Stomach (tissue), 9 donors: Measurements from ENCODE around the gene AKR1C2. TPM values are rescaled to one million over a fixed set of nuclear protein-coding genes. Genes with fewer than 3 reads are reported as not detected.
"Not testable (repeated sequence)": the region's sequence is repeated elsewhere in the genome, so short reads cannot be mapped to it uniquely, and the experiment has no call there.

ENCODE experiments used
- DNase-seq, 2 donors: peaks; one replicate each; pipeline versions ENCODE4 v3.0.0 to v3.0.0-alpha.2; 2013 to 2019
- H3K27ac ChIP-seq, 5 donors: fragments of 200-600 bp in 4 of 5; sonication (generic) in 4 of 5; one replicate each; pipeline ENCODE4 v1.5.1; 2013 to 2019; ENCODE audit warnings: mild to moderate bottlenecking in 1 of 5, moderate library complexity in 1 of 5
- H3K27me3 ChIP-seq, 3 donors: fragments of 200-600 bp; sonication (generic); one replicate each; pipeline ENCODE4 v1.5.1; 2017 to 2019; ENCODE audit warnings: mixed run types in 1 of 3
- H3K36me3 ChIP-seq, 4 donors: fragments of 200-600 bp; sonication (generic); 1 replicate in 3 of 4; 2 replicates in 1 of 4; pipeline ENCODE4 v1.5.1; 2016 to 2019
- H3K4me1 ChIP-seq, 4 donors: fragments of 200-600 bp; sonication (generic); one replicate each; pipeline ENCODE4 v1.5.1; 2016 to 2019
- H3K4me3 ChIP-seq, 4 donors: fragments of 200-600 bp; sonication (generic) in 3 of 4; one replicate each; pipeline ENCODE4 v1.5.1; 2016 to 2019; ENCODE audit warnings: mild to moderate bottlenecking in 1 of 4
- H3K9me3 ChIP-seq, 4 donors: fragments of 200-600 bp; sonication (generic); one replicate each; pipeline ENCODE4 v1.5.1; 2016 to 2019
- EP300 ChIP-seq: sonication (generic); formaldehyde crosslinking; IDR thresholded peaks from one replicate; pipeline ENCODE4 v1.6.1; 2017; ENCODE audit warnings: antibody characterized with exemption
- POLR2A ChIP-seq, 4 donors: fragments of 450-650 bp; IDR thresholded peaks; one replicate each; pipeline ENCODE4 v1.6.1; 2016; ENCODE audit warnings: antibody characterized with exemption in 4 of 4, control low read depth in 2 of 4, mild to moderate bottlenecking in 1 of 4, moderate library complexity in 1 of 4
- POLR2AphosphoS5 ChIP-seq, 3 donors: sonication (generic); formaldehyde crosslinking; IDR thresholded peaks; one replicate each; pipeline ENCODE4 v1.6.1; 2016; ENCODE audit warnings: antibody characterized with exemption in 3 of 3
- WGBS, 5 donors: extraction: QIAGEN DNeasy Blood & Tissue Kit in 3 of 5; methylation state at CpG; one replicate each; pipeline versions ENCODE4 v1.1.5 to v1.1.7; 2013 to 2018; 5-methylcytosine and 5-hydroxymethylcytosine counted together
- intact Hi-C: fragments of 100-400 bp; cut with DNase I; formaldehyde crosslinking; loops from one replicate; pipeline ENCODE4 v1.15.1; 2023; ENCODE audit warnings: low total_unique reads
- polyA plus RNA-seq, 3 donors: library from polyadenylated mRNA; stranded (reverse); fragments of 200-250 nt; gene quantifications; one replicate each; pipeline ENCODE4 v1.2.3, GENCODE V29; 2013
- total RNA-seq, 5 donors: library from RNA; depleted of rRNA; stranded (reverse); fragments of >200 nt; gene quantifications; one replicate each; pipeline versions ENCODE4 v1.1.0 to v1.2.3, GENCODE V29; 2014 to 2016
- TF ChIP-seq, protein P1 (sequence below), 7 experiments: fragments of 450-650 bp in 4 of 7; fragments of 200-600 bp in 3 of 7; sonication (generic) in 3 of 7; IDR thresholded peaks; one replicate each; pipeline ENCODE4 v1.5.1; 2016 to 2019; ENCODE audit warnings: antibody characterized with exemption in 7 of 7, control low read depth in 2 of 7, mild to moderate bottlenecking in 1 of 7
- donor health status: healthy with polysubstance abuse.
- donor health status: Bipolar disorder and iron deficiency.
- donor health status: healthy.

The AKR1C2 gene
- total and polyA plus RNA-seq, 8 donors, result 30.4 to 507 (median 63.1) TPM

DNA sequence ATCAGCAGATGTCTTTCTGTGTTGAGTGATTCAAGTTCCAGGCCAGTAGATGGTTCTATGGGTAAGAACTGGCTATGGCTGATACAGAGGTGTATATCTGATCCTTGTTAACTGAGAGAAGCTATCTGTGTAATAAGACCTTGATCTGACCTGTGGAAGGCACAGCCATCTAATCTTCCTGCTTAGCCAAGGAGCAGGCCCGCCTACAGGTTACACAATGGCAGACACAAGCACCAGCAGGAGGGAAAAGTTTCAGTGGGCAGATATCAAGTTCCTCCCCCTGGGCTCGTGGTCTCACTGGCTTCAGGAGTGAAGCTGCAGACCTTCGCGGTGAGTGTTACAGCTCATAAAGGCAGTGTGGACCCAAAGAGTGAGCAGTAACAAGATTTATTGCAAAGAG is 27.9 kb upstream of the AKR1C2 start:
- DNase-seq, H3K27me3 ChIP-seq, H3K4me1 ChIP-seq, H3K36me3 ChIP-seq, H3K4me3 ChIP-seq, intact Hi-C loops: not testable (repeated sequence)
- Histone ChIP-seq H3K27ac (peak overlapping the region in 1 of 5 donors; percentile 33), H3K9me3 (peaks cover 0 to 41% (median 24%) of the 10 kb centered on the region in 4 donors)
- TF ChIP-seq POLR2AphosphoS5 (IDR thresholded peaks at IDR 0.05), result peak in 1 of 3 donors; percentile 3
- WGBS, 5 donors, result 71 to 88% (median 87%) methylated on average over 4 of the region's 4 CpGs

DNA sequence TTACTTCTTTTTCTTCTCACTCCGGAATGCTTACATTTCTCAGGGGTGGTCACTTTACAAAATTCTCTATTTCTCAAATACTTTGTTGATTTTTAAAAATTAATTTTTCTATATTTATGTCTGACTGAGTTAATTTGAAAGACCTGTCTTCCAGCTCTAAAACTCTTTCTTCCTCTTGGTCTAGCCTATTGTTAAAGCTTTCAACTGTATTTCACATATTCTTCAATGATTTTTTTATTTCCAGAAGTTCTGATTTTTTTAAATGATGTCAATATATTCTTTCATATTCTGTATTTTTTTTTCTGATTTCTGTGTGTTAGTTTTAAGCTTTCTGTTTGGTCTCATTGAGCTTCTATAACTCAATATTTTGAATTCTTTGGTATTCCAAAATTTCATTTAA is 27.3 kb upstream of the AKR1C2 start:
- no peak overlapping the region for H3K4me3 ChIP-seq
- intact Hi-C loops, result no loop called here
- TF ChIP-seq, protein P1, sequence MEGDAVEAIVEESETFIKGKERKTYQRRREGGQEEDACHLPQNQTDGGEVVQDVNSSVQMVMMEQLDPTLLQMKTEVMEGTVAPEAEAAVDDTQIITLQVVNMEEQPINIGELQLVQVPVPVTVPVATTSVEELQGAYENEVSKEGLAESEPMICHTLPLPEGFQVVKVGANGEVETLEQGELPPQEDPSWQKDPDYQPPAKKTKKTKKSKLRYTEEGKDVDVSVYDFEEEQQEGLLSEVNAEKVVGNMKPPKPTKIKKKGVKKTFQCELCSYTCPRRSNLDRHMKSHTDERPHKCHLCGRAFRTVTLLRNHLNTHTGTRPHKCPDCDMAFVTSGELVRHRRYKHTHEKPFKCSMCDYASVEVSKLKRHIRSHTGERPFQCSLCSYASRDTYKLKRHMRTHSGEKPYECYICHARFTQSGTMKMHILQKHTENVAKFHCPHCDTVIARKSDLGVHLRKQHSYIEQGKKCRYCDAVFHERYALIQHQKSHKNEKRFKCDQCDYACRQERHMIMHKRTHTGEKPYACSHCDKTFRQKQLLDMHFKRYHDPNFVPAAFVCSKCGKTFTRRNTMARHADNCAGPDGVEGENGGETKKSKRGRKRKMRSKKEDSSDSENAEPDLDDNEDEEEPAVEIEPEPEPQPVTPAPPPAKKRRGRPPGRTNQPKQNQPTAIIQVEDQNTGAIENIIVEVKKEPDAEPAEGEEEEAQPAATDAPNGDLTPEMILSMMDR (IDR thresholded peaks at IDR 0.05), result no peak
- no peak for TF ChIP-seq POLR2AphosphoS5 (IDR thresholded peaks at IDR 0.05)
- TF ChIP-seq POLR2A (IDR thresholded peaks at IDR 0.05), result no peak
- TF ChIP-seq EP300, result no peak
- DNase-seq, result no peak
- H3K27ac ChIP-seq, result no peak overlapping the region
- 89 to 100% (median 92%) methylated on average over 1 of the region's 1 CpG for WGBS, 5 donors
- H3K27me3 ChIP-seq, result no peaks in the 10 kb centered on the region
- H3K36me3 ChIP-seq, result no peaks in the 10 kb centered on the region
- H3K4me1 ChIP-seq, result peaks cover 0 to 4% (median under 1%) of the 10 kb centered on the region in 4 donors
- peaks cover 0 to 41% (median 24%) of the 10 kb centered on the region in 4 donors for H3K9me3 ChIP-seq

DNA sequence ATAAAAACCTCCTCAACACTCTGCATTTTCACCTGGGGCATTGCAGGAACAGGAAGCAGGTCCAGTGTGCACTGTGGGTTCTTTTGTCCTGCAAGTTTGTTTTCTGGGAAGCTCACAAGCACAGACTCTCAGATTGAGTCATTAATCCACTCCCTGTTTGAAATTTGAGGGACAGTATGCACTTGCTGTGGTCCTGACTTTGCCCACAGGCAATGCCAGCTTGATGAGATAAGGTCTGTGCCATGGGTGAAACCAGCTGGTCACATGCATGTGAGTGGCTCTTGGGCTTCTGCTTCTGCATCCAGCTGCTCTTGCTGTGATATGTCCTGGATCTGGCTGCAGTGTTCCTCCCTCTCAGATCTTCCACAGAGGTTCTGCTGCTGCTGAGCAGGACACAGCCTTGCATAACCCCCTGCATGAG is 21.8 kb upstream of the AKR1C2 start:
- intact Hi-C loops, H3K9me3 ChIP-seq, H3K4me1 ChIP-seq, H3K27me3 ChIP-seq, H3K4me3 ChIP-seq, H3K36me3 ChIP-seq: not testable (repeated sequence)
- peak overlapping the region; percentile 55 to 81 (median 77) for H3K27ac ChIP-seq
- peak in 1 of 2 donors; percentile 58 for DNase-seq
- TF ChIP-seq POLR2AphosphoS5 (IDR thresholded peaks at IDR 0.05), result peak in 2 of 3 donors; percentile 17 to 58

DNA sequence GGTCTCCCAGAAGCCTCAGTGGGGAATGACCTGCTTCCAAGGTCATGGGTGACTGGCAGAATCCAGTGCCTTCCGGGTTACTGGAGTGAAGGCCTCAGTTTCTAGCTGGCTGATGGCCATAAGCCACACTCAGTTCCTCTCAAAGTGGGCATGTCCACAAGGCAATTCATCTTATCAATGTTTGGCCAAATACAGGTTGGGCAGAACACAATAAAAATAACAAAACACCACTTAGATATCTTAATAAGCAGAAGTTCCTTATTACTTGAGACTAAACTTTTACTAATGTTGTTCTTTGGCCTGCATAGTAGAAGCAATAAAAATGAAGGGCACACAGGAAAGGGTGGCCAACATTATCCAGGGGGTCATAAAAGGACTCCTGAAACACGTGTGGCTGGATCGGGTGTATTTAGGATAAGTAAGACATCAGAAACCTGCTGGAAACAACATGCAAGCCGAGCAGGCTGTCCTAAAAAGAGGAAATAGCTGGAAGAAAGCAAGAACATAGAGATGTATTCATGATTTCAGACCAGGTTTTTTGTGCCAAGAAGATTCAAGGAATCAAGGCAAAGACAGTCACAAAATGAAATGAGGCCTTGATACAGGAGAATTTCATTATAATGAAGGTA is 19.6 kb upstream of the AKR1C2 start:
- intact Hi-C loops, result no loop called here
- Histone ChIP-seq H3K27me3 (no peaks in the 10 kb centered on the region), H3K9me3 (no peaks in the 10 kb centered on the region), H3K4me3 (no peak overlapping the region), H3K27ac (peak overlapping the region in 3 of 5 donors; percentile 48 to 80 (median 77)), H3K4me1 (peaks cover 2 to 27% (median 16%) of the 10 kb centered on the region in 4 donors), H3K36me3 (no peaks in the 10 kb centered on the region)
- TF ChIP-seq EP300 (no peak), POLR2A (IDR thresholded peaks at IDR 0.05) (no peak), POLR2AphosphoS5 (IDR thresholded peaks at IDR 0.05) (no peak)
- TF ChIP-seq, protein P1 (IDR thresholded peaks at IDR 0.05), result no peak
- DNase-seq, result no peak
- 38 to 43% (median 43%) methylated on average over 4 of the region's 4 CpGs for WGBS, 5 donors

DNA sequence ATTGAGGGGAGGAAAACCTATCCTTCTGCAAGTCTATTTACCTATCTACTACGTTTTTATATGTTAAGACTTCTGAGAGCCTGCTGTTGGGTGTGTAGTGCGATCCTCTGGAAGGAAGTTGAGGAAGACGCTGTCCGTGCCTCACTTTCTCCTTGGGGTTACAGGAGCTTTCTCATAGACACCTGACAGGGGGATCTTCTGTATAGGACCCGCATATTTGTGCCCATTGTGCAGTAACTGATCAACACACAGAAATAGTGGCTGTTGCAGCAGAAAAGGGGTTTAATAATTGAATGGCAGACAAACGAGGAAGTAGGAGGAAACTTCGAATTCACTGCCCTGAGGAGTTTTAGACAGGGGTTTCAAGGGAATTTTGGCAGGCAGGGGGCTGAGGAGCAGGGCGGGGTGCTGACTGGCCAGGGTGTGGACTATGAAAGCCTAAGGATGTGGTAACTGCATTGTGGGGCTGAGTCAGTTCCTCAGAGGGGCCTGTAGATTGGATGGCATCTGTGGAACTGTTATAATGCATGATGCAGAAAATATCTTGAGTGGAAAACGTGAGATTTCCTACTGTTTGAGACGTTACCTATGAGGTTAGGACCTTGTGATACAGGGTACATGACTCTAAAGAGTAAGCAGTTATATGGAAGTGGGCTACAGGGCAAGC is 18.1 kb upstream of the AKR1C2 start:
- peaks cover 2 to 32% (median 16%) of the 10 kb centered on the region in 4 donors for H3K4me1 ChIP-seq
- H3K27me3 ChIP-seq, DNase-seq, H3K4me3 ChIP-seq, H3K9me3 ChIP-seq, intact Hi-C loops, H3K36me3 ChIP-seq, H3K27ac ChIP-seq: not testable (repeated sequence)
- WGBS, 5 donors, result 68 to 79% (median 76%) methylated on average over 8 to 10 of the region's 10 CpGs
